H1 (cell line): ENCODE results near the gene PFKFB1. TPM values are rescaled to one million over a fixed set of nuclear protein-coding genes. Genes with fewer than 3 reads are reported as not detected.

Experiments
- CTCF ChIA-PET: fragments of 300-600 bp; sonication (Branson Sonifier 250); formaldehyde crosslinking; loops from one replicate; lab custom pipeline; 2021; ENCODE audit not compliant: partially characterized antibody; lab: Charles Lee
- POLR2A ChIA-PET: fragments of 300-600 bp; sonication (Branson Sonifier 250); formaldehyde crosslinking; loops from one replicate; lab custom pipeline; 2021; ENCODE audit warnings: inconsistent platforms; ENCODE audit not compliant: partially characterized antibody; lab: Charles Lee
- DNase-seq, 2 experiments: peaks; one replicate each; pipeline versions ENCODE4 v3.0.0 to v3.0.0-alpha.2; 2010 to 2022; ENCODE audit warnings: low spot score in 2 of 2, low read depth in 1 of 2, mixed read lengths in 1 of 2
- FAIRE-seq: peaks from 2 replicates; lab custom pipeline; 2011; peaks lifted over from hg19 to GRCh38; lab: Jason Lieb, UNC
- H2AFZ ChIP-seq: 2 replicates; pipeline ENCODE4 v1.8.1; 2012; ENCODE audit warnings: low read length, inconsistent platforms
- H2AK5ac ChIP-seq: 2 replicates; pipeline ENCODE4 v1.6.1; 2013; ENCODE audit warnings: low read depth, low read length
- H2BK120ac ChIP-seq: replicated peaks from 2 replicates; pipeline ENCODE3; 2013; ENCODE audit warnings: low read depth, low read length, inconsistent platforms
- H2BK12ac ChIP-seq: 2 replicates; pipeline ENCODE4 v1.6.1; 2013; ENCODE audit warnings: low read depth, low read length
- H2BK15ac ChIP-seq: 2 replicates; pipeline ENCODE4 v1.6.1; 2013; ENCODE audit warnings: low read length
- H2BK20ac ChIP-seq: 2 replicates; pipeline ENCODE4 v1.6.1; 2013; ENCODE audit warnings: low read length
- H2BK5ac ChIP-seq: 2 replicates; pipeline ENCODE4 v1.6.1; 2013; ENCODE audit warnings: low read depth, low read length
- H3K14ac ChIP-seq: 2 replicates; pipeline ENCODE4 v1.6.1; 2013; ENCODE audit warnings: inconsistent platforms; ENCODE audit not compliant: insufficient read length
- H3K18ac ChIP-seq: 2 replicates; pipeline ENCODE4 v1.6.1; 2013; ENCODE audit warnings: low read length; ENCODE audit errors: extremely low read depth
- H3K23ac ChIP-seq: 2 replicates; pipeline ENCODE4 v1.6.1; 2013; ENCODE audit warnings: inconsistent platforms; ENCODE audit not compliant: insufficient read length
- H3K23me2 ChIP-seq: 2 replicates; pipeline ENCODE4 v1.6.1; 2013; ENCODE audit warnings: low read depth, low read length
- H3K27ac ChIP-seq: 2 replicates; pipeline ENCODE4 v1.6.1; 2011; ENCODE audit warnings: low read depth, low read length, inconsistent platforms
- H3K27me3 ChIP-seq, 4 experiments: replicated peaks in 1 of 4; 1 replicate in 1 of 4; 2 replicates in 3 of 4; pipeline versions ENCODE4 v1.6.1 to v1.8.1; 2011 to 2013; ENCODE audit warnings: low read length in 3 of 4, mild to moderate bottlenecking in 3 of 4, inconsistent platforms in 2 of 4, mixed read lengths in 2 of 4, moderate library complexity in 1 of 4; ENCODE audit not compliant: control insufficient read depth in 3 of 4, insufficient read depth in 3 of 4; ENCODE audit errors: extremely low read depth in 1 of 4
- H3K36me3 ChIP-seq, 4 experiments: 2 replicates each; pipeline versions ENCODE4 v1.6.1 to v1.8.1; 2011 to 2013; ENCODE audit warnings: mild to moderate bottlenecking in 4 of 4, low read length in 3 of 4, moderate library complexity in 2 of 4, control low read depth in 1 of 4, inconsistent platforms in 1 of 4; ENCODE audit not compliant: insufficient read depth in 4 of 4, control insufficient read depth in 2 of 4
- H3K4ac ChIP-seq: replicated peaks from 2 replicates; pipeline ENCODE3; 2013; ENCODE audit warnings: low read length, low read depth, mixed read lengths, inconsistent platforms; ENCODE audit not compliant: insufficient read length
- H3K4me1 ChIP-seq, 4 experiments: replicated peaks in 1 of 4; 1 replicate in 1 of 4; 2 replicates in 3 of 4; pipeline versions ENCODE4 v1.6.1 to v1.8.1; 2011 to 2013; ENCODE audit warnings: low read length in 3 of 4, inconsistent platforms in 2 of 4, mixed read lengths in 1 of 4; ENCODE audit not compliant: insufficient read depth in 4 of 4, control insufficient read depth in 3 of 4
- H3K4me2 ChIP-seq, 2 experiments: 2 replicates each; pipeline versions ENCODE4 v1.6.1 to v1.8.1; 2011 to 2013; ENCODE audit warnings: low read depth in 2 of 2, low read length in 2 of 2, control low read depth in 1 of 2, inconsistent platforms in 1 of 2, mild to moderate bottlenecking in 1 of 2; ENCODE audit not compliant: insufficient read depth in 1 of 2
- H3K4me3 ChIP-seq, 4 experiments: fragments of 200-600, 300-600 bp in 1 of 4; sonication (generic), shearing (Covaris generic), sonication (Bioruptor Twin) in 1 of 4; 2 replicates each; pipeline versions ENCODE4 v1.5.1 to v1.8.1; 2011 to 2016; ENCODE audit warnings: low read length in 4 of 4, low read depth in 3 of 4, control low read depth in 2 of 4, inconsistent platforms in 2 of 4, mild to moderate bottlenecking in 2 of 4, mixed read lengths in 1 of 4, moderate library complexity in 1 of 4; ENCODE audit not compliant: insufficient read depth in 2 of 4; ENCODE audit errors: extremely low read depth in 1 of 4
- H3K56ac ChIP-seq: replicated peaks from 2 replicates; pipeline ENCODE3; 2013; ENCODE audit warnings: low read depth, mild to moderate bottlenecking, mixed read lengths, low read length, inconsistent platforms; ENCODE audit not compliant: insufficient read length
- H3K79me1 ChIP-seq: 2 replicates; pipeline ENCODE4 v1.6.1; 2013; ENCODE audit warnings: low read depth, low read length, control low read depth
- H3K79me2 ChIP-seq, 2 experiments: 2 replicates each; pipeline versions ENCODE4 v1.6.1 to v1.8.1; 2012 to 2013; ENCODE audit warnings: low read length in 2 of 2, mild to moderate bottlenecking in 2 of 2, inconsistent platforms in 1 of 2; ENCODE audit not compliant: insufficient read depth in 2 of 2, control insufficient read depth in 1 of 2
- H3K9ac ChIP-seq, 4 experiments: replicated peaks in 1 of 4; 1 replicate in 1 of 4; 2 replicates in 3 of 4; pipeline versions ENCODE4 v1.6.1 to v1.8.1; 2011 to 2013; ENCODE audit warnings: low read depth in 3 of 4, low read length in 3 of 4, control low read depth in 2 of 4, mild to moderate bottlenecking in 2 of 4, moderate library complexity in 2 of 4, inconsistent platforms in 1 of 4; ENCODE audit errors: extremely low read depth in 1 of 4
- H3K9me3 ChIP-seq, 2 experiments: 2 replicates each; pipeline versions ENCODE4 v1.6.1 to v1.8.1; 2012 to 2013; ENCODE audit warnings: mild to moderate bottlenecking in 2 of 2, moderate library complexity in 2 of 2, control low read depth in 1 of 2, inconsistent platforms in 1 of 2, low read depth in 1 of 2, low read length in 1 of 2, mixed read lengths in 1 of 2; ENCODE audit not compliant: insufficient read depth in 2 of 2
- H4K20me1 ChIP-seq, 2 experiments: replicated peaks in 1 of 2; 2 replicates each; pipeline versions ENCODE3 to v1.8.1; 2011 to 2013; ENCODE audit warnings: inconsistent platforms in 2 of 2, low read length in 2 of 2, mild to moderate bottlenecking in 1 of 2; ENCODE audit not compliant: insufficient read depth in 2 of 2, control insufficient read depth in 1 of 2
- H4K5ac ChIP-seq: 2 replicates; pipeline ENCODE4 v1.6.1; 2013; ENCODE audit warnings: low read length, low read depth, mixed read lengths, inconsistent platforms; ENCODE audit not compliant: insufficient read length
- H4K8ac ChIP-seq: 2 replicates; pipeline ENCODE4 v1.8.0; 2013; ENCODE audit warnings: mild to moderate bottlenecking, moderate library complexity, low read length, inconsistent platforms; ENCODE audit not compliant: insufficient read depth; ENCODE audit errors: extremely low read depth
- H4K91ac ChIP-seq: replicated peaks from 2 replicates; pipeline ENCODE3; 2013; ENCODE audit warnings: low read length, mixed read lengths, inconsistent platforms; ENCODE audit not compliant: insufficient read length
- POU5F1 ChIP-seq: IDR thresholded peaks from 2 replicates; pipeline ENCODE4 v1.6.1; 2011; ENCODE audit warnings: low read depth, mild to moderate bottlenecking, low read length, moderate library complexity
- TCF12 ChIP-seq: IDR thresholded peaks from 2 replicates; pipeline ENCODE4 v1.6.1; 2011; ENCODE audit warnings: low read depth, mild to moderate bottlenecking, low read length
- TEAD4 ChIP-seq: IDR thresholded peaks from 2 replicates; pipeline ENCODE4 v1.6.1; 2012; ENCODE audit warnings: low read depth, low read length, inconsistent platforms, mixed read lengths
- WGBS, 2 experiments: shearing (Covaris generic) in 1 of 2; methylation state at CpG; one replicate each; pipeline versions ENCODE4 v1.1.6 to v1.1.7; 2013 to 2015; ENCODE audit warnings: low lambda C conversion rate in 2 of 2, mixed read lengths in 2 of 2, inconsistent platforms in 1 of 2, low coverage in 1 of 2, missing lambda C conversion rate in 1 of 2; ENCODE audit not compliant: insufficient replicate concordance in 2 of 2, insufficient coverage in 1 of 2, insufficient read length in 1 of 2; ENCODE audit errors: extremely low coverage in 1 of 2, missing lambda C conversion rate in 1 of 2; 5-methylcytosine and 5-hydroxymethylcytosine counted together
- polyA plus RNA-seq, 7 experiments: library from polyadenylated mRNA; depleted of rRNA in 3 of 7; stranded (reverse) in 5 of 7; unstranded in 2 of 7; fragments of >200 nt in 5 of 7; fragments of 200-250 nt in 2 of 7; gene quantifications; 1 replicate in 5 of 7; 2 replicates in 1 of 7; 4 replicates in 1 of 7; pipeline versions ENCODE4 v1.2.1 to v1.2.3, GENCODE V29; 2011 to 2013; ENCODE audit warnings: missing spikeins in 2 of 7, mixed read lengths in 2 of 7
- total RNA-seq: library from RNA; stranded (reverse); fragmentation: NEBNext Ultra II Directional; extraction: Animal tissue kit (Norgen Biotek cat#: 25700); gene quantifications from 2 replicates; pipeline ENCODE4 v1.2.1, GENCODE V29; 2021
- TF ChIP-seq, protein P1 (sequence below): IDR thresholded peaks from 2 replicates; pipeline ENCODE4 v1.6.1; 2012; ENCODE audit warnings: inconsistent platforms

PFKFB1 gene
- total and polyA plus RNA-seq, 2 of the 8 experiments (the other 6 are each of a cell fraction or from before 2014, with no cell fraction given) = 0.26 to 0.30 TPM

DNA sequence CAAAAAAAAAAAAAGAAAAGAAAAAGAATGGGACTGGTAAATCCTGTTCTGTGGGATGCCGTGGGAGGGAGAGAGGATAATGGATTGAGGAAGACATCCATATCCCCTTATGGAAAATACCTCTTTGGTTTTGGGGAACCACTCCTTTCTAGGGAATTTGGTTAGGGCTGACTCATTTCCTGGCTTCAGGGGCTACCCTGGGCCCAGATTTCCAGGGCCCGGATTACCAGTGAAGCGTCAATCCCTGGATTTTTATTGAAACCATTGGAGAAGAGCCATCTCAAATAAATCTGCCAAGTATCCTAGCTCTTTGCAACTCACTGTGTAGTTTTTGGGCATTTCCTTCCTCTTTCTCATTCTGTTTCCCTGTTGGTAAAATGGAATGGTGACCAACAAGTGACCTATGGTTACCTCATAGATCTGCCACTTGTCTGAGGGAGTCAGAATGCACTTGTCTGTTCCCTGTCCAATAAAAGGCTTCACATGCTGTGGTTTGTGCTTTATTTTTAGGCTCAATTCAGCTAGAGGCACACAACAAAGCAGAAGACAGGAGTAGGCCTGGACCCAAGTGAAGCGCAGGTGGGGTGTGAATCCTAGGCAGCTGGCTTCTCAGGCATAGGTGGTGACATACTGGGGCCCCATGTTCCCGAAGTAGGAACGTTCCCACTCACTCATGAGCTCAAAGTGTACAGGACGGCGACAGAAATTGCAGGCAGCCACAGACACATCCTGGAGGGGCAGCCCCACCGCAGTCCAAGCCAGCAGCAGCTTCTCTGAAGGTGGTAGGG is 14.8 kb upstream of the PFKFB1 start:
- no peak for FAIRE-seq

More for the DNA sequence above, 14.8 kb upstream of the PFKFB1 start:
- Histone ChIP-seq H3K18ac (no peak overlapping the region), H3K14ac (no peak overlapping the region), H3K27me3 (no peaks in the 10 kb centered on the region), H4K20me1 (no peaks in the 10 kb centered on the region), H3K9me3 (no peaks in the 10 kb centered on the region), H4K8ac (no peak overlapping the region), H3K4ac (no peak overlapping the region), H3K23ac (no peak overlapping the region), H2AFZ (no peak overlapping the region), H3K56ac (no peak overlapping the region), H3K36me3 (peaks cover 0 to 24% (median 13%) of the 10 kb centered on the region in 4 experiments; a peak in 6 of 8 replicates), H3K79me2 (no peaks in the 10 kb centered on the region), H2BK5ac (no peak overlapping the region; the same call in 1 of the 2 replicates), H3K9ac (no peak overlapping the region), H2BK20ac (no peak overlapping the region), H2AK5ac (no peak overlapping the region), H3K79me1 (no peaks in the 10 kb centered on the region), H3K23me2 (no peaks in the 10 kb centered on the region), H4K5ac (no peak overlapping the region), H3K4me2 (no peak overlapping the region), H2BK15ac (no peak overlapping the region), H2BK12ac (no peak overlapping the region), H4K91ac (no peak overlapping the region), H2BK120ac (no peak overlapping the region), H3K4me3 (no peak overlapping the region), H3K27ac (no peak overlapping the region), H3K4me1 (no peaks in the 10 kb centered on the region)
- ChIA-PET CTCF (interaction anchor here (1.0 kb wide), 1 partner anchor 8 kb away, joined by 3 read pairs; no protein-coding TSS in a partner anchor), POLR2A (interaction anchor here (1.7 to 2.5 kb wide), 2 partner anchors 8 to 200 kb away, joined by 4 to 20 read pairs; partner anchors contain the start of gene APEX2)
- no peak for DNase-seq
- WGBS, 2 experiments = 92% methylated on average over 5 of the region's 9 CpGs; no CpG with 5 or more reads in 1 of the 2 experiments
- TF ChIP-seq TCF12 (no peak), TEAD4 (no peak), POU5F1 (no peak)
- TF ChIP-seq, protein P1, sequence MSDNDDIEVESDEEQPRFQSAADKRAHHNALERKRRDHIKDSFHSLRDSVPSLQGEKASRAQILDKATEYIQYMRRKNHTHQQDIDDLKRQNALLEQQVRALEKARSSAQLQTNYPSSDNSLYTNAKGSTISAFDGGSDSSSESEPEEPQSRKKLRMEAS = no peak
